Measurements from ENCODE around the gene RNU6-7.

- TF ChIP-seq POLR2AphosphoS5 (IDR thresholded peaks at IDR 0.05) (no peak), CTCF (IDR thresholded peaks at IDR 0.05 in 8 of 11, conservative IDR thresholded peaks at IDR 0.05 in 3 of 11) (no peak), POLR2A (IDR thresholded peaks at IDR 0.05) (no peak)
Measured at GRCh38 chr14:32244404-32244803, 42.6 kb downstream of the RNU6-7 start.
